Measurements from ENCODE around the gene AGK.

DNA sequence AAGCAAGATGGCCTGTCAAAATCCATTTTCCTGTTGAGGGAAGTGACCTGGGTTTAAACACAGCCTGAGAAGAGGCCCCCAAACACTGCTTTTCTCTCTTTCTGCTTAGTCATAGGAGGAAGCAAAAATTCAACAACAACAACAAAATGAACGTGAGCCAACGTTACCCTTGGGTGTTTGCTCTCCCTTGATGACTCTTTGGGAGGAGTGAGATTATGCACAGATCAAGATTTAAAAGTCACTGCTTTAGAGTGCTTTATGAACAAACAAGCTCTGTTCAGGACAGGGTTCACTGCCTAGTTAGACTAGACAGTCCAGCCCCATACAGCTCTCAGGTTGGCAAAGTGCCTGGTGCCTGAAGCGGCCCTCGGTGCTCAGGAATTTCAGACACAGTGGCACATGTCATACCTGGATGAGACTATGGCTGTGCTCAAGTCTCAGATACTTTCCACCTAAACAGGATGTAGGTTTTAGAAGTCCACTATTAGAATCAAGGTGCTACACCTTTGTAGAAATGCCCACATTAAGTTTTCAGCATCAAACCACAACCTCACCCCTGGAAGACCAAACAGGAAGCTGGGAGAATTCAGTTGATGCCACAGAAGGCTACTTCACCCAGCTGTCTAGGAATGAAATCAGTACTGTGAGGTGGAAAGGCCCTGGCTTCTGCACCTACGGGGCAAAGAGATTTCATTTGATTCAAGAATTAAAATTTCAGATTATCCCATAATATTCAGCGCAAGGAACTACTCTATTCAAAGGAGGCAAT lies 112.1 kb downstream of the AGK start:
- TF ChIP-seq, protein P1, sequence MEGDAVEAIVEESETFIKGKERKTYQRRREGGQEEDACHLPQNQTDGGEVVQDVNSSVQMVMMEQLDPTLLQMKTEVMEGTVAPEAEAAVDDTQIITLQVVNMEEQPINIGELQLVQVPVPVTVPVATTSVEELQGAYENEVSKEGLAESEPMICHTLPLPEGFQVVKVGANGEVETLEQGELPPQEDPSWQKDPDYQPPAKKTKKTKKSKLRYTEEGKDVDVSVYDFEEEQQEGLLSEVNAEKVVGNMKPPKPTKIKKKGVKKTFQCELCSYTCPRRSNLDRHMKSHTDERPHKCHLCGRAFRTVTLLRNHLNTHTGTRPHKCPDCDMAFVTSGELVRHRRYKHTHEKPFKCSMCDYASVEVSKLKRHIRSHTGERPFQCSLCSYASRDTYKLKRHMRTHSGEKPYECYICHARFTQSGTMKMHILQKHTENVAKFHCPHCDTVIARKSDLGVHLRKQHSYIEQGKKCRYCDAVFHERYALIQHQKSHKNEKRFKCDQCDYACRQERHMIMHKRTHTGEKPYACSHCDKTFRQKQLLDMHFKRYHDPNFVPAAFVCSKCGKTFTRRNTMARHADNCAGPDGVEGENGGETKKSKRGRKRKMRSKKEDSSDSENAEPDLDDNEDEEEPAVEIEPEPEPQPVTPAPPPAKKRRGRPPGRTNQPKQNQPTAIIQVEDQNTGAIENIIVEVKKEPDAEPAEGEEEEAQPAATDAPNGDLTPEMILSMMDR (IDR thresholded peaks at IDR 0.05; ENCODE audit: poor library complexity): no peak
- no peak for TF ChIP-seq EZH2 (IDR thresholded peaks at IDR 0.05; ENCODE audit: borderline replicate concordance)
